Measurements from ENCODE around the gene CHRNA1.

The CHRNA1 gene

DNA sequence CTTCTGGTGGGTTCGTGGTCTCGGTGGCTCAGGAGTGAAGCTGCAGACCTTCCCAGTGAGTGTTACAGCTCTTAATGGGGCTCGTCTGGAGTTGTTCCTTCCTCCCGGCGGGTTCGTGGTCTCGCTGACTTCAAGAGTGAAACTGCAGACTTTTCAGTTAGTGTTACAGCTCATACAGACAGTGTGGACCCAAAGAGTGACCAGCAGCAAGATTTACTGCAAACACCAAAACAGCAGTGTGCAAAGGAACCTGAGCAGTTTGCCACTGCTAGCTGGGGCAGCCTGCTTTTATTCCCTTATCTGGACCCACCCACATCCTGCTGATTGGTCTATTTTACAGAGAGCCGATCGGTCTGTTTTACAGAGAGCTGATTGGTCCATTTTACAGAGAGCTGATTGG, 55.6 kb downstream of the CHRNA1 start:
- Histone ChIP-seq H3K4me1 (peaks cover 0 to 11% (median 0%) of the 10 kb centered on the region in 10 experiments; a peak in 4 of 20 replicates), H3K27me3 (peaks cover 0 to 86% (median 0%) of the 10 kb centered on the region in 11 experiments; a peak in 8 of 22 replicates), H3K9ac (no peak overlapping the region), H4K20me1 (peaks cover 0 to 23% (median 0%) of the 10 kb centered on the region in 11 experiments; a peak in 2 of 22 replicates), H3K4me2 (no peak overlapping the region), H3K9me3 (replicated peaks in 1 of 11) (peaks cover 0 to 17% (median 9%) of the 10 kb centered on the region in 11 experiments; a peak in 15 of 22 replicates), H3K27ac (no peak overlapping the region), H3K4me3 (no peak overlapping the region), H3K36me3 (no peaks in the 10 kb centered on the region)
- no peak for TF ChIP-seq Cebpa-rat (IDR thresholded peaks at IDR 0.05)

DNA sequence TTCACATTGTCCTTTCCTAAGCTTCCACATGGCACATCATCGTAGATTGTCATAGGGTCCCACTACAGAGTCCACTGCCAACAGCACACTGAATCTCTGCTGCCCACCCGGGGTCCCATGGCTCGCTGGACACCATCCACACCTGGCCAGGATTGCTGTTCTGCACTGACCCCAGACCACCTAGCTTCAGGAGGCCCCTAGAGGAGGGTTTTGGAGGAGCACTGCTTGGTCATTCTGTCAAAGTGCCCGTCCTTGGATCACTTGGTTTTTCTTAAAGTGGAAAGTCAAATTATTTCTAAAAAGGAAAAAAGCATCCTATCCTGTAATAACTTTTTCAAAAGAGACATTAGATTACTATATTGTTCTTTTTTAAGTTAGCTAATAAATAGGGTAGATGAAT, 59.0 kb downstream of the CHRNA1 start:
- TF ChIP-seq Cebpa-rat (IDR thresholded peaks at IDR 0.05), result no peak
- peaks cover 0 to 70% (median 0%) of the 10 kb centered on the region in 11 experiments; a peak in 6 of 22 replicates for H3K27me3 ChIP-seq
- no peak overlapping the region for H3K27ac ChIP-seq
- peaks cover 0 to 17% (median 9%) of the 10 kb centered on the region in 11 experiments; a peak in 15 of 22 replicates for H3K9me3 ChIP-seq (replicated peaks in 1 of 11)
- H4K20me1 ChIP-seq, result 0 out of 22 replicates have a peak, but pooled peaks cover 0 to 4% (median 0%) of the 10 kb centered on the region in 11 experiments
- H3K4me3 ChIP-seq, result no peak overlapping the region
- H3K36me3 ChIP-seq, result no peaks in the 10 kb centered on the region
- H3K9ac ChIP-seq, result no peak overlapping the region
- peaks cover 0 to 11% (median 0%) of the 10 kb centered on the region in 10 experiments; a peak in 4 of 20 replicates for H3K4me1 ChIP-seq
- H3K4me2 ChIP-seq, result peak overlapping the region in 1 of 11 experiments; percentile 6; a peak in 1 of 22 replicates

DNA sequence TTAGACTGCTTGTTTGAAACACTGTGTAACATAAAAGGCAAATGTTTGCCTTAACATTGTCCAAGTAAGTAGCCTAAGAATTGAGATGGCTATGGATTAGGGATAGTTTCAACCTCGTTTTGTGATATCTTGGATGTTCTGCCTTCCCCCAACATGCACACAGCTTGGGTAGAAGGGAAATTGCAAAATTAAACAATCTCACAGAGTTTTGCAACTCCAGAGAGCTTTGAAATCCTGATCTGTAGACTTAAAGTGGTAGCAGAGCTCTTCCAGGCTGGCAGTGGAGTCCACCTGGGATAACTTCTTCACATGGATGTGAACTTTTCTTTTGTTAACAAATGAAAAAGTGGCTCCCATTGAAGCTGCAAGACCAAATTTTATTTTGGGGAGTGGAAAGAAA, 59.6 kb downstream of the CHRNA1 start:
- peaks cover 0 to 63% (median 0%) of the 10 kb centered on the region in 11 experiments; a peak in 6 of 22 replicates for H3K27me3 ChIP-seq
- no peak overlapping the region for H3K9ac ChIP-seq
- peaks cover 0 to 11% (median 0%) of the 10 kb centered on the region in 10 experiments; a peak in 4 of 20 replicates for H3K4me1 ChIP-seq
- peak overlapping the region in 3 of 11 experiments; percentile 1 to 37 (median 6); a peak in 3 of 22 replicates for H3K4me2 ChIP-seq
- H3K27ac ChIP-seq, result no peak overlapping the region
- peaks cover 0 to 14% (median 5%) of the 10 kb centered on the region in 11 experiments; a peak in 15 of 22 replicates for H3K9me3 ChIP-seq (replicated peaks in 1 of 11)
- no peak for TF ChIP-seq Cebpa-rat (IDR thresholded peaks at IDR 0.05)
- H3K4me3 ChIP-seq, result no peak overlapping the region
- H3K36me3 ChIP-seq, result no peaks in the 10 kb centered on the region
- H4K20me1 ChIP-seq, result 0 out of 22 replicates have a peak, but pooled peaks cover 0 to 2% (median 0%) of the 10 kb centered on the region in 11 experiments

DNA sequence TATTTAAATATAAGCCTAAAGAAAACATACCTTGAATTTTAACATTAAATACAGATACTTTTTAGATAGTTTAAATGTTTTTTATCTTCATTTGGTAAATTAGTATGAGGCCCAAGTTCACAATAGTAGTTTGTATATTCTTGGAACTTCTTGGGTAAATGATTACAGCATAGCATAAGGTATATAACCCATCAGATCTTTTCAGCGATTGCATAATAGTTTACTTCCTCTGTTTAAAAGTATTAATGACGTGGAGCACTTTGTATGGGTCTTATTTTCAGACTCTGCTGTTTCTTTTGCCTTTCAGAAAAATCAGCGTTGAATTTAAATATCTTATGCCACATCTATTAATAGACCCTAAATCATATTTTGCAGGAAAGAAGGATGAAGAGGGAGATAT, 60.2 kb downstream of the CHRNA1 start:
- H3K27ac ChIP-seq, result no peak overlapping the region
- TF ChIP-seq Cebpa-rat (IDR thresholded peaks at IDR 0.05), result peak in 2 of 11 experiments; percentile 31 to 38; a peak in 3 of 22 replicates

DNA sequence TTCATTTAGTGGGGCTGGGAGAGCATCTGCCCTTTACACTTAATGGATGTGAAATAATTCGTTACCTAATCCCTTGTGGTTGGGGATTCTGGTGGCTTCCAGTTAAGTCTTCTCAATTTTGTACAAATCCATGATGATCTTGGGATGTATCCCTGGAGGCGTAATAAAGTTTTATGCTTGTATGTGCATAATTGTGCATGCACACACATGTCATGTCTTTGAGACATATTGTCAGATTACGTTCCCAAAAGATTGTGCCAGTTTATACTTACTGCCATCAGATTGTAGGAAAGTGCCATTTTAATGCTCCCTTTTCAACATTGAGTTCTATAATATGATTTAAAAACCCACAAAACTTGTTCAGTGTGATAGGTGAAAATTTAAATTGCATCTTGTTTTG, 60.8 kb downstream of the CHRNA1 start:
- H3K4me1 ChIP-seq, result peaks cover 0 to 11% (median 0%) of the 10 kb centered on the region in 10 experiments; a peak in 4 of 20 replicates
- H3K9ac ChIP-seq, result no peak overlapping the region
- no peaks in the 10 kb centered on the region for H4K20me1 ChIP-seq
- H3K4me3 ChIP-seq, result no peak overlapping the region
- H3K27me3 ChIP-seq, result peaks cover 0 to 51% (median 0%) of the 10 kb centered on the region in 11 experiments; a peak in 6 of 22 replicates
- H3K36me3 ChIP-seq, result no peaks in the 10 kb centered on the region
- no peak overlapping the region for H3K27ac ChIP-seq
- no peak overlapping the region for H3K4me2 ChIP-seq
- H3K9me3 ChIP-seq (replicated peaks in 1 of 11), result 0 out of 22 replicates have a peak, but pooled peaks cover 0 to 3% (median 0%) of the 10 kb centered on the region in 11 experiments
- TF ChIP-seq Cebpa-rat (IDR thresholded peaks at IDR 0.05), result no peak

More for the DNA sequence above, 60.2 kb downstream of the CHRNA1 start:
- peaks cover 0 to 58% (median 0%) of the 10 kb centered on the region in 11 experiments; a peak in 6 of 22 replicates for H3K27me3 ChIP-seq
- H3K4me2 ChIP-seq, result peak overlapping the region in 3 of 11 experiments; percentile 1 to 6 (median 5); a peak in 3 of 22 replicates
- peaks cover 0 to 11% (median 0%) of the 10 kb centered on the region in 10 experiments; a peak in 4 of 20 replicates for H3K4me1 ChIP-seq
- H3K9ac ChIP-seq, result no peak overlapping the region
- no peaks in the 10 kb centered on the region for H4K20me1 ChIP-seq
- H3K4me3 ChIP-seq, result no peak overlapping the region
- H3K36me3 ChIP-seq, result no peaks in the 10 kb centered on the region
- peaks cover 0 to 9% (median 0%) of the 10 kb centered on the region in 11 experiments; a peak in 8 of 22 replicates for H3K9me3 ChIP-seq (replicated peaks in 1 of 11)

DNA sequence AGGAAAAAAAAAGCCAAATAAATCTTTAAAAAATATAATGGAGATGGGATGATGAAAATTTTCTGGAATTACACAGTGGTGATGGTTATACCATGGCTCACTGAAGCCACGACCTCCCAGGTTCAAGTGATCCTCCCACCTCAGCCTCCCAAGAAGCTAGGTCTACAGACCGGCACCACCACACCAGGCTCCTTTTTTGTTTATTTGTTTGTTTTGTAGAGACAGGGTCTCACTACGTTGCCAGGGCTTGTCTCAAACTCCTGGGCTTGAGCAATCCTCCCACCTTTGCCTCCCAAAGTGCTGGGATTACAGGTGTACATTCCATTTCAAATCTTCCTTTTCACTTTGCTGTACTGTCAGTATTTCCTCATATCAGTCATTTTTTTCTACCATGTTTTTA, 61.7 kb downstream of the CHRNA1 start:
- Histone ChIP-seq H3K9ac (no peak overlapping the region), H3K4me2 (no peak overlapping the region), H4K20me1 (no peaks in the 10 kb centered on the region), H3K36me3 (no peaks in the 10 kb centered on the region), H3K27me3 (peaks cover 0 to 43% (median 0%) of the 10 kb centered on the region in 11 experiments; a peak in 6 of 22 replicates), H3K27ac (no peak overlapping the region), H3K9me3 (replicated peaks in 1 of 11) (no peaks in the 10 kb centered on the region), H3K4me1 (peaks cover 0 to 11% (median 0%) of the 10 kb centered on the region in 10 experiments; a peak in 4 of 20 replicates), H3K4me3 (no peak overlapping the region)
- no peak for TF ChIP-seq Cebpa-rat (IDR thresholded peaks at IDR 0.05)

DNA sequence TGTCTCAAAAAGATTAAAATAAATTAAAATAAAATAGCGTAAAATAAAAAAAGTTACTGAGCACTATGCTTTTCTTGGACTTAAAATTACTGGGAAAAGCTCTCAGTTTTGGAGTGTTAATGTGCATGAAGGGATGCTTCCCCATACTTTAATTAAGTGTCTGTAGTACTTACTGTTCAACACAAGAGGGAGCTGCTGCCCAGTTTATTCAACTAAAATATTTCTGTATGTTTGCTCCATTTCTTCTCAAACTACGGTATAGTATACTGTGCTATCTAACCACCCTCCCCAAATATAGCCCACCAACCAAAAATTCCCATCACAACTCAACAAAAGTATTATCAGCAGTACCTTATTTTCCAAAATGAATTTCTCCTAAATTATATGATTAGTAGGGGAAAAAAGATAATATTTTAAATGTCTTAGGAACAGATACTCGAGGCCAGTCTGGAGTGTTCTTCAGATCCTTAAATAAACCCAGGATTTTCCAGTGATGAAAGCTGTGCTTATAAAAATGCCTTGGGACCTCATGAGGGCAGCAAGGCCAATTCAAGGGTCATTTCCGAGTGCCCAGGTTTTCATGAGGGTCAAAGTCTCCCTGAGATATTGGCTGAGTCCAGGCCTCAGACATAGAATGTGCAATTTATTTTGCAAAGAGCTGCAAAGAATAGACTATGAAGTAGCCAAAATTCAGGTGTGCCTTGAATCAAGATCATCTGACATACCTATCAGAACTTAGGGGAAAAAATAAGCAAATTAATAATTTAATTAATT, 64.1 kb downstream of the CHRNA1 start:
- Histone ChIP-seq H3K4me2 (no peak overlapping the region), H4K20me1 (no peaks in the 10 kb centered on the region; a peak in 1 of 22 replicates), H3K36me3 (no peaks in the 10 kb centered on the region), H3K9me3 (replicated peaks in 1 of 11) (no peaks in the 10 kb centered on the region), H3K9ac (no peak overlapping the region), H3K27me3 (peaks cover 0 to 31% (median 0%) of the 10 kb centered on the region in 11 experiments; a peak in 6 of 22 replicates), H3K27ac (no peak overlapping the region), H3K4me1 (peaks cover 0 to 11% (median 0%) of the 10 kb centered on the region in 10 experiments; a peak in 4 of 20 replicates), H3K4me3 (no peak overlapping the region)
- TF ChIP-seq Cebpa-rat (IDR thresholded peaks at IDR 0.05), result no peak
